T-cell (primary cell): ENCODE measurements around the gene IPO13. TPM values are rescaled to one million over a fixed set of nuclear protein-coding genes. Genes with fewer than 3 reads are reported as not detected.
A peak's percentile ranks its signal among the peaks of the same experiment; 100 is the strongest.

Source experiments
- ATAC-seq, 4 experiments: fragments of 200-7000 bp in 3 of 4; fragments of 150-1000 bp in 1 of 4; cut with Tn5 transposase; replicated peaks in 1 of 4; 1 replicate in 3 of 4; 2 replicates in 1 of 4; pipeline ENCODE4 v1.10.0; 2021; ENCODE audit warnings: moderate library complexity in 3 of 4, mild to moderate bottlenecking in 2 of 4, moderate number of reproducible peaks in 1 of 4
- CTCF ChIA-PET, 2 donors: fragments of 300-600 bp; sonication (Branson Sonifier 250); formaldehyde crosslinking; loops; one replicate each; lab custom pipeline; 2022; ENCODE audit warnings: antibody characterized with exemption in 2 of 2; lab: Charles Lee
- POLR2A ChIA-PET, 2 donors: fragments of 300-600 bp; sonication (Branson Sonifier 250); formaldehyde crosslinking; loops; one replicate each; lab custom pipeline; 2022; ENCODE audit warnings: antibody characterized with exemption in 2 of 2; lab: Charles Lee
- DNase-seq, 35 experiments: peaks; one replicate each; pipeline versions ENCODE4 v3.0.0 to v3.0.0-alpha.2; 2013 to 2023
- H3K27ac ChIP-seq: one replicate; pipeline ENCODE4 v1.5.1; 2013; ENCODE audit warnings: low read length
- H3K27me3 ChIP-seq, 2 experiments: replicated peaks in 1 of 2; 1 replicate in 1 of 2; 2 replicates in 1 of 2; pipeline versions ENCODE4 v1.6.1 to v1.7.0; 2013; ENCODE audit warnings: low read length in 1 of 2, mixed read lengths in 1 of 2; ENCODE audit not compliant: control insufficient read depth in 2 of 2, insufficient read depth in 2 of 2; ENCODE audit errors: extremely low read depth in 1 of 2
- H3K36me3 ChIP-seq, 2 donors: 1 replicate in 1 of 2; 2 replicates in 1 of 2; pipeline versions ENCODE4 v1.6.1 to v1.7.0; 2013; ENCODE audit warnings: low read length in 1 of 2; ENCODE audit not compliant: control insufficient read depth in 2 of 2, insufficient read depth in 1 of 2; ENCODE audit errors: extremely low read depth in 1 of 2
- H3K4me1 ChIP-seq, 2 experiments: 1 replicate in 1 of 2; 2 replicates in 1 of 2; pipeline versions ENCODE4 v1.6.1 to v1.7.0; 2013; ENCODE audit warnings: low read length in 2 of 2, mixed read lengths in 1 of 2; ENCODE audit not compliant: insufficient read depth in 2 of 2, control insufficient read depth in 1 of 2; ENCODE audit errors: extremely low read depth in 1 of 2
- H3K4me3 ChIP-seq, 2 donors: 1 replicate in 1 of 2; 2 replicates in 1 of 2; pipeline versions ENCODE4 v1.5.1 to v1.7.0; 2013; ENCODE audit warnings: mild to moderate bottlenecking in 2 of 2, low read length in 1 of 2, moderate library complexity in 1 of 2; ENCODE audit not compliant: control insufficient read depth in 1 of 2; ENCODE audit errors: extremely low read depth in 1 of 2
- H3K9me3 ChIP-seq: 2 replicates; pipeline ENCODE4 v1.7.0; 2013
- H3K27ac Mint-ChIP-seq, 2 donors: one replicate each; pipeline ENCODE4 v1.8.0; 2020 to 2021; ENCODE audit warnings: mild to moderate bottlenecking in 2 of 2, mixed read lengths in 2 of 2
- H3K27me3 Mint-ChIP-seq, 2 donors: one replicate each; pipeline ENCODE4 v1.8.0; 2021 to 2022; ENCODE audit warnings: mixed read lengths in 2 of 2
- H3K36me3 Mint-ChIP-seq: one replicate; pipeline ENCODE4 v1.8.0; 2021; ENCODE audit warnings: mixed read lengths
- H3K4me1 Mint-ChIP-seq, 3 donors: one replicate each; pipeline ENCODE4 v1.8.0; 2020 to 2022; ENCODE audit warnings: mixed read lengths in 3 of 3, mild to moderate bottlenecking in 1 of 3
- H3K4me3 Mint-ChIP-seq, 3 donors: one replicate each; pipeline ENCODE4 v1.8.0; 2020 to 2022; ENCODE audit warnings: mild to moderate bottlenecking in 3 of 3, mixed read lengths in 3 of 3, moderate library complexity in 3 of 3
- H3K9me3 Mint-ChIP-seq, 3 donors: one replicate each; pipeline ENCODE4 v1.8.0; 2020 to 2022; ENCODE audit warnings: mixed read lengths in 3 of 3
- WGBS: methylation state at CpG from one replicate; pipeline ENCODE4 v1.1.5; 2013; ENCODE audit warnings: missing lambda C conversion rate; ENCODE audit not compliant: insufficient coverage; 5-methylcytosine and 5-hydroxymethylcytosine counted together
- total RNA-seq, 35 experiments: library from RNA in 6 of 35; stranded (reverse) in 6 of 35; fragments of 120-200 nt in 1 of 35; gene quantifications; one replicate each; pipeline versions ENCODE4 v1.2.1 to v1.2.4 and lab custom pipeline; 2013 to 2026

The IPO13 gene
- total RNA-seq, 5 donors from 2014 or later (not counting 1 experiment from before 2014, with no cell fraction given) = 15.3 to 24.3 (median 22.1) TPM

GRCh38 chr1:43904660-43905551 lies 41.8 kb upstream of the IPO13 start:
- no peak overlapping the region for H3K27ac ChIP-seq
- Mint-ChIP-seq H3K4me1 (peaks cover 0 to 12% (median 3%) of the 10 kb centered on the region in 3 donors), H3K4me3 (no peak overlapping the region), H3K36me3 (peaks cover 27% of the 10 kb centered on the region), H3K9me3 (no peaks in the 10 kb centered on the region), H3K27me3 (no peaks in the 10 kb centered on the region), H3K27ac (no peak overlapping the region)
- H3K9me3 ChIP-seq = no peaks in the 10 kb centered on the region
- H3K4me3 ChIP-seq = no peak overlapping the region
- DNase-seq = no peak
- WGBS = 86% methylated on average over 4 of the region's 7 CpGs
- no peak for ATAC-seq
- POLR2A ChIA-PET = no interaction called here
- peaks cover 0 to 10% of the 10 kb centered on the region in 2 donors for H3K36me3 ChIP-seq
- CTCF ChIA-PET = no interaction called here
- H3K27me3 ChIP-seq = no peaks in the 10 kb centered on the region
- no peaks in the 10 kb centered on the region for H3K4me1 ChIP-seq

GRCh38 chr1:43908226-43908625 lies 38.5 kb upstream of the IPO13 start:
- DNase-seq = peak in 1 of 35 experiments; percentile 0
- CTCF ChIA-PET = interaction anchor here in 1 of 2 donors (0.6 kb wide), 1 partner anchor 145 kb away, joined by 3 read pairs; no protein-coding TSS in a partner anchor

GRCh38 chr1:43908858-43909257 lies 37.9 kb upstream of the IPO13 start:
- ChIA-PET CTCF (no interaction called here), POLR2A (no interaction called here)
- H3K36me3 ChIP-seq = peaks cover 0 to 3% of the 10 kb centered on the region in 2 donors
- H3K27ac ChIP-seq = no peak overlapping the region
- no peaks in the 10 kb centered on the region for H3K9me3 ChIP-seq
- no peak overlapping the region for H3K4me3 Mint-ChIP-seq
- no peak for ATAC-seq
- no peak overlapping the region for H3K27ac Mint-ChIP-seq
- H3K4me1 ChIP-seq = no peaks in the 10 kb centered on the region
- peaks cover 0 to 12% (median 3%) of the 10 kb centered on the region in 3 donors for H3K4me1 Mint-ChIP-seq
- H3K27me3 ChIP-seq = no peaks in the 10 kb centered on the region
- no peaks in the 10 kb centered on the region for H3K9me3 Mint-ChIP-seq
- H3K36me3 Mint-ChIP-seq = peaks cover 25% of the 10 kb centered on the region
- no peak overlapping the region for H3K4me3 ChIP-seq
- no peaks in the 10 kb centered on the region for H3K27me3 Mint-ChIP-seq
- peak in 1 of 35 experiments; percentile 5 for DNase-seq
- WGBS = 90% methylated on average over 4 of the region's 5 CpGs

More at GRCh38 chr1:43908226-43908625, 38.5 kb upstream of the IPO13 start:
- Mint-ChIP-seq H3K36me3 (peaks cover 25% of the 10 kb centered on the region), H3K4me3 (no peak overlapping the region), H3K9me3 (no peaks in the 10 kb centered on the region), H3K4me1 (peaks cover 0 to 12% (median 3%) of the 10 kb centered on the region in 3 donors), H3K27ac (no peak overlapping the region), H3K27me3 (no peaks in the 10 kb centered on the region)
- no peaks in the 10 kb centered on the region for H3K9me3 ChIP-seq
- H3K36me3 ChIP-seq = peaks cover 0 to 3% of the 10 kb centered on the region in 2 donors
- H3K27ac ChIP-seq = no peak overlapping the region
- H3K27me3 ChIP-seq = no peaks in the 10 kb centered on the region
- WGBS = no CpG with 5 or more reads among the region's 2 CpGs
- no peaks in the 10 kb centered on the region for H3K4me1 ChIP-seq
- POLR2A ChIA-PET = no interaction called here
- ATAC-seq = no peak
- H3K4me3 ChIP-seq = no peak overlapping the region

GRCh38 chr1:43910343-43910742 lies 36.4 kb upstream of the IPO13 start:
- H3K9me3 Mint-ChIP-seq = no peaks in the 10 kb centered on the region
- Histone ChIP-seq H3K27me3 (no peaks in the 10 kb centered on the region), H3K4me3 (no peak overlapping the region), H3K36me3 (peaks cover 0 to 3% of the 10 kb centered on the region in 2 donors), H3K4me1 (no peaks in the 10 kb centered on the region), H3K9me3 (no peaks in the 10 kb centered on the region), H3K27ac (no peak overlapping the region)
- H3K4me1 Mint-ChIP-seq = peaks cover 0 to 7% (median 3%) of the 10 kb centered on the region in 3 donors
- H3K27ac Mint-ChIP-seq = no peak overlapping the region
- ATAC-seq (no peak), DNase-seq (peak in 1 of 35 experiments; percentile 1)
- ChIA-PET CTCF (no interaction called here), POLR2A (no interaction called here)
- WGBS = 78% methylated on average over 1 of the region's 1 CpG
- peaks cover 22% of the 10 kb centered on the region for H3K36me3 Mint-ChIP-seq
- H3K4me3 Mint-ChIP-seq = no peak overlapping the region
- no peaks in the 10 kb centered on the region for H3K27me3 Mint-ChIP-seq

GRCh38 chr1:43912607-43913006 lies 34.1 kb upstream of the IPO13 start:
- Histone ChIP-seq H3K27me3 (no peaks in the 10 kb centered on the region), H3K9me3 (no peaks in the 10 kb centered on the region), H3K4me1 (no peaks in the 10 kb centered on the region), H3K27ac (no peak overlapping the region), H3K4me3 (no peak overlapping the region), H3K36me3 (no peaks in the 10 kb centered on the region)
- H3K36me3 Mint-ChIP-seq = peaks cover 15% of the 10 kb centered on the region
- H3K4me3 Mint-ChIP-seq = no peak overlapping the region
- ChIA-PET CTCF (no interaction called here), POLR2A (interaction anchor here in 1 of 2 donors (0.6 kb wide), 1 partner anchor 79 kb away, joined by 3 read pairs; no protein-coding TSS in a partner anchor)
- no peaks in the 10 kb centered on the region for H3K27me3 Mint-ChIP-seq
- H3K4me1 Mint-ChIP-seq = no peaks in the 10 kb centered on the region
- DNase-seq (no peak), ATAC-seq (no peak)
- WGBS = 90% methylated on average over 2 of the region's 2 CpGs
- H3K9me3 Mint-ChIP-seq = no peaks in the 10 kb centered on the region
- H3K27ac Mint-ChIP-seq = no peak overlapping the region

GRCh38 chr1:43913051-43913501 lies 33.7 kb upstream of the IPO13 start:
- WGBS = 100% methylated on average over 1 of the region's 7 CpGs
- ChIA-PET CTCF (no interaction called here), POLR2A (interaction anchor here in 1 of 2 donors (0.6 kb wide), 1 partner anchor 80 kb away, joined by 3 read pairs; no protein-coding TSS in a partner anchor)
- Histone ChIP-seq H3K27ac (no peak overlapping the region), H3K4me1 (no peaks in the 10 kb centered on the region), H3K36me3 (no peaks in the 10 kb centered on the region), H3K9me3 (no peaks in the 10 kb centered on the region), H3K27me3 (no peaks in the 10 kb centered on the region), H3K4me3 (no peak overlapping the region)
- Mint-ChIP-seq H3K27ac (no peak overlapping the region), H3K4me1 (no peaks in the 10 kb centered on the region), H3K36me3 (peaks cover 10% of the 10 kb centered on the region), H3K27me3 (no peaks in the 10 kb centered on the region), H3K9me3 (no peaks in the 10 kb centered on the region), H3K4me3 (no peak overlapping the region)
- no peak for ATAC-seq
- no peak for DNase-seq
